Tibial nerve (tissue), 4 donors: ENCODE measurements around the gene ERN1.

ENCODE experiments used
- CTCF ChIP-seq, 5 experiments: fragments of 200-600 bp in 3 of 5; fragments of 450-650 bp in 2 of 5; sonication (generic) in 3 of 5; IDR thresholded peaks; one replicate each; pipeline ENCODE4 v1.5.1; 2016 to 2019; ENCODE audit warnings: antibody characterized with exemption in 5 of 5, mild to moderate bottlenecking in 3 of 5, moderate library complexity in 2 of 5
- EP300 ChIP-seq, 2 donors: sonication (generic); formaldehyde crosslinking; IDR thresholded peaks; one replicate each; pipeline ENCODE4 v1.6.1; 2017; ENCODE audit warnings: antibody characterized with exemption in 2 of 2, mild to moderate bottlenecking in 1 of 2
- POLR2A ChIP-seq, 2 donors: fragments of 450-650 bp; IDR thresholded peaks; one replicate each; pipeline ENCODE4 v1.6.1; 2017; ENCODE audit warnings: antibody characterized with exemption in 2 of 2, mild to moderate bottlenecking in 2 of 2, moderate library complexity in 2 of 2

DNA sequence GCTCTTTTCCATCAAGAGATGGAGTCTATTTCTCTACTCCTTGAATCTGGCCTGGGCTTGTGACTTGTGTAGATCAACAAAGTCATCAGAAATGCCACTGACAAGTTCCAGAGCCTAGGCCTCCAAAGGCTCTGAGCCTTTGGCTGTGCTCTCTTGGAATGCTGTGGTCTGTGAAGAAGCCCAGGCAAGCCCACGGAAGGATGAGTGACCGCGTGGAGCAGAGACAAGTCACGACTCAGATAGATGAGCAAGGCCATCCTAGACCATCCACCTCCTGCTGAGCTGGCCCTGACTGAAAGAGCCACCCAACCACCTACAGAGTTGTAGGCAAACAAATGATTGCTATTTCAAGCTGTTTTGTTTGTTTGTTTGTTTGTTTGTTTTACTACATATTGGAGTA lies 97.9 kb downstream of the ERN1 start:
- no peak for TF ChIP-seq POLR2A (IDR thresholded peaks at IDR 0.05)
- TF ChIP-seq CTCF (IDR thresholded peaks at IDR 0.05) = no peak
- no peak for TF ChIP-seq EP300 (IDR thresholded peaks at IDR 0.05)
